Germinal center (tissue), 1 donor: ENCODE measurements around the gene ATP11B.
"Not testable (repeated sequence)": the region's sequence is repeated elsewhere in the genome, so short reads cannot be mapped to it uniquely, and the experiment has no call there.

Experiments
- DNase-seq: peaks from one replicate; pipeline ENCODE4 v3.0.0; 2012; ENCODE audit warnings: mixed read lengths, low spot score

ATP11B gene

DNA sequence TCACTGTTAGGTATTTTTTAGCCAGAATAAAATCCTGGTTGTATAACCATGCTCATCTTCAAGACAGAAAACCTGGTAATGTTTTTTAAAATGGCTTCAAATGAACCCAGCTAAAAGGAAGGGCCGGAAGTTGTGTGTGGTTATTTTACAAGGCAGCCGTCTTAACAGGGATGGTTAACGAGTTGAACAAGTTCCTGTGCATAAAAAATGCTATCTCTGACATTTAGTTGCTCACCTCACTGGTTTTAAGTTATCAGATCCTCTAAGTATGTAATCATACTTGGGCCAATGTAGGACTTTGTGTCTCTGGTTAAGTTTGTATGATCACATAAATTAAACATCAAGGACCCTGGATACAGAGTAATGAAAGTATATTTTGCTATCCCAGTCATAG is 2.1 kb downstream of the ATP11B start:
- DNase-seq = no peak

DNA sequence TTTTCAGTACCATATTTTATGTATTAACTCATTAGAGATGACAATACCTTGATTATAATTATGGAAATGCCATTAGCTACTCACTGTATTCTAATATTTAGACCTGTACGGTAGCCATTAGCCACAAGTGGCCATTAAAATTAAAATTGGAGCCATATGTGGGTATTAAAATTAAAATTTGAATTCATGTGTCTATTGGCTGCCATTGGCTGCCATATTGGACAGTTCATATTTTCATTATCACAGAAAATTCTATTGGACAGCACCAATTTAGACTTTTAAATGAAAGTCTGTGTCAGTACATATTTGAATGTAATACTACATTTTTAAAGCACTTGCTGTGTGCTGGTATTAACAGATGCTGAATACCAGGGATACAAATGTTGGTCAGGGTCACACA is 3.0 kb downstream of the ATP11B start:
- DNase-seq = no peak

DNA sequence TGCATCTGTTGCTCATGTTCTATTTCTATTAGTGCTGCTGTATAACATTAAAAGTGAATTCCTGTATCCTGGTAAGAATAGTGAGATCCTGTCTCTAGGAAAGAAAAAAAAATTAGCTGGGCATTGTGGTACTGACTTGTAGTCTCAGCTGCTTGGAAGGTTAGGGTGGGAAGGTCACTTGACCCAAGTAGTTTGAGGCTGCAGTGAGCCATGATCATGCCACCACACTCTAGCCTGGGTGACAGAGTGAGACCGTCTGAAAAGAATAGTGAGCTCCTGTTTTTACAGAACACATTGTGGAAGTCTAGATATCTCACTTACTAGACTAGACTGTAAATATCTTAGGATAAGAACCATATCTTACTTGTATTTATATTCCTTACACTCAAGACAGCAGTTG is 4.6 kb downstream of the ATP11B start:
- DNase-seq = no peak

DNA sequence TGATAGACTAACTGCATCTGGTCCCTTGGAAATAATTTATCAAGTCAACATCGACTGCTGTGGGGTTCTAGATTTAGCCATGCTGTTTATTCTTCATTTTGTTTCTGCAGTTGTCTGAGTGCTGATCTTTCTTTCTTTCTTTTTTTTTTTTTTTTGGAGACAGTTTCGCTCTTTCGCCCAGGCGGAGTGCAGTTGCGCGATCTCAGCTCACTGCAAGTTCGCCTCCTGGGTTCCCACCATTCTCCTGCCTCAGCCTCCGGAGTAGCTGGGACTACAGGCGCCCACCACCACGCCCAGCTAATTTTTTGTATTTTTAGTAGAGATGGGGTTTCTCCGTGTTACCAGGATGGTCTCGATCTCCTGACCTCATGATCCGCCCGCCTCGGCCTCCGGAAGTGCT is 5.8 kb downstream of the ATP11B start:
- not testable (repeated sequence) for DNase-seq

DNA sequence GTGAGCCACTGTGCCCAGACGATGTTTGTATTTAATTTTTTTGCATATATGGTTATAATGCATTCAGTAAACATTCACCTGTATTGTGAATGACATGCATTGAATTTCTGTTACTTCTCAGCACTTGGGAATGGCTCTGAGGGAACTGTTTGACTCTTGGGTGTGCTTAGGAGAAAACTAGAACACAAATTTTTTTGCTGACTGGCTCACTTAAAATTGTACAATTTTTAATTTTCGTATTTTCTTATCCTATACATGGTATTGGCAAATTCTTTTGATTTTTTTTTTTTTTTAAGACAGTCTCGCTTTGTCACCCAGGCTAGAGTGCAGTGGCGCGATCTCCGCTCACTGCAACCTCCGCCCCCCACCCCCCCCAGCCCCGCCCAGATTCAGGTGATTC is 7.2 kb downstream of the ATP11B start:
- no peak for DNase-seq

DNA sequence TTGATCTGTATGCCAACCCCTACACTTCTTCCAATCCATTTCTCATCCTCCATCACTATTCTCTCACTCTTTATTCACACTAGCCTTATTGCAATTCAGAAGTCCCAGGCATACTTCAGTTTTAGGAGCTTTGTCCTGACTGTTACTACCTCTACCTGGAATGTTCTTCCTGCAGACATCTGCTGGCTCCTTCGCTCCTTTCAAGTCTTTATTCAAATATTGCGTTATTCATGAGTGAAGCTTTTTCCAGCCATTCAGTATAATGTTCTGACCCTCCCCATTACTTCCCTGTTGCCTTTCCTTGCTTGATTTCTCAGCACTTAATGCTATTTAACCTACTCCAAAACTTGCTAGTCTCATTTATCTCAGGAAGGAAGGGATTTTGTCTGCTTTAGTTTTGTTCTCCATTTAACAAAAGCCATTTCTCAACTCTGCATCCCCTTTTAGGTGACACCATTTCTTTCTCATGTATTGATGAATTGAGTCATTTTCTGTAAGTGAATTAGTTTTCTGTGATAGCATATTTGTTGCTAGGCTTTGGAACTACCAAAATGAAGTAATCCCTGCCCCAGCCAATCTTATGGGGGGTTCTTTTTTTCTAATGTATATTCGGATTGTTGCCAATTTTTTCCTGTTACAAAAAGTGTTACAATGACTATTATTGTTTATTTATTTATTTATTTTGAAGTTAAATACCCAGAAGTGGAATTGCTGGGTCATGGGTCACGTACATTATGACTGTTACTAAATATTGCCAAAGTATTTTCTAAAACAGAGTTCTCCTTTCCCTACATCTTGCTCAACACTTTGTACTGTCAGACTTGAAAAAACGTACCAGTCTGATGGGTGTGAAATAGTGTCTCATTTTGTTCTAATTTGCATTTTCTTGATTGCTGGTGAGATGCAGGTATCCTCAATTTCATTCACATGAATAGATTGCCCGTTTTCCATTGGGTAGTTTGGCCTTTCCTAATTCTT is 9.4 kb downstream of the ATP11B start:
- DNase-seq = no peak

DNA sequence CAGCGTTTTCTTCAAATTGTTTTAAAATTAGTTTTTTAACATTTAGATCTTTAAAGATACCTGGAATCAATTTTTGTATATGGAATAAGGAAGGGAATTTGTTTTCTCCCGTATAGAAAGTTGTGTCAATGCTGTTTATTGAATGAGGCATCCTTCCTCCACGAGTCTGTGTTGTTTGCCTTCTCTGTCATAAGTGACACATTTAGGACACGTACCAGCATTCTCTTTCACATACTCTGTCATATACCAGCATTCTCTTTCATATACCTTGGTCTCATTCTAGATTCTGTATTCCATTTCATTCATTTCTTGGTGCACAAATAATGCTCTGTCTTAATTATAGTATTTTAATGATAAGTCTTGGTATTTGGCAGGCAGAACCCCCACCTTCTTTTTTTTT is 10.3 kb downstream of the ATP11B start:
- no peak for DNase-seq

DNA sequence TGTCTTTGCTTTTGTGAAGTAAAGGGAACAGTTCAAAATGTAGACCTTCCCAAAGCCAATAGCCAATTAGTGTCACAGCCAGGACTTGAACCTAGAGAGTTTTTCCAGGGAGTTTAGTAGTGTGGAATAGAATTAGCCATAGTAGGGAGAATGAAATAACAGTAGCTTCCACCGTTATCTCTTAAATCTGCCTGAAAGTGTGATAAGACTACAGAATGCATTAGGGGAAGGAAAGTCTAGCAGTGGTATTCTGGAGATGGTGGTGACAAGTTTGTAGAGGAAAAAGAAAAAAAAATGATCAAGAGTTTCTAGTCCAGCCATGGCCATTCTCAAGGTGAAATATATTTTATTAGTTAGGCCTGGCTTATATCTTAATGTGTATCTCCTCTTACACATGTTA is 13.8 kb downstream of the ATP11B start:
- no peak for DNase-seq

DNA sequence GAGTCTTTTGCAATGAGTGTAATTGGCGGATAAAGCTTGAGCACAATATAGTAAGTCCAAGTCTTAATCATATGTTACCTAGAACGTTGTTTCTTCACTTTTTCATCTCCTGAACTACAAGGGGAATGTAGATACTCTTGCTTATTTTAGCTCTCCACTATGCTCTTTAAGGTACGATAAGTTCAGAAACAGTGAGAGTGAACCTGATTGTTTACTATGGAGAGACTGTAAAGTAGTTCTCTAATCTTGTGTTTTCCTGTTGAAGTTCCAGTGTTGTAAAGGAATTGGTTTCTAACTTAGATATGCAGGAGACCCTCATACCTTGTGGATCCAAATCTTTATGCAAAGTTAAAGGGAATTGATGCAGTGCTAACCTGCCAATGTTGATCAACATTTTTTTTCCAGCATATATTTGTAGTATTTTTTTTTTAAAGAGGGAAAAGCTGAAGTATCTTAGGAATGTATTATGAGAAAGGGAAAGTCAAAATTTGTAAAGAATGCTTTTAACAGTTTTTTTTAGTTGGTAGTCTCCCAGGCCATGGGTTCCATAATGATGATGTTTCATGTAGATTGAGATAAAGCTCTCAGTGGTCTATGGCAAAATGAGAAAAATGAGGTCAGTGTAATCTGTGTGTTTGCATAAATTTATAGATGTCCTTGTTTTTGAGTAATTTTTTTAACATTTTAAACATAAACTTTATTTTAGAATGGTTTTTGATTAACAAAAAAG is 14.9 kb downstream of the ATP11B start:
- no peak for DNase-seq

DNA sequence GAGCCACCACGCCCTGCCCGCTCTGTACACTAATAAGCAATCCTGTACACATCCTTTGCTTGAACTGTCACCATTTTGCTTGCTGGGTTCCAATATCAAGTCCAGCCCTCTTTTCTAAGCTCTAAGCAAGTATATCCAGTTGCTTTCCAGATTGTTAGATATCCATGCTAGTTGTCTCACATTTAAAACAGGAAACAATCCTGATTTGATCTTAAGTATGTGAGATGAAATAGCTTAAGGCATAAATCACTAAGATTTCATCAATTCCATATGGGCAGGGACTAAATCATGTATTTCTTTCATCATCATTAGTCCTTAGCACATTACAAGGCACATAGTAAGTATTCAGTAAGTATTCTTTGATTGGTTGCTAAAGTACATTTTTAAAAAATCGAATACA is 16.2 kb downstream of the ATP11B start:
- DNase-seq = no peak

DNA sequence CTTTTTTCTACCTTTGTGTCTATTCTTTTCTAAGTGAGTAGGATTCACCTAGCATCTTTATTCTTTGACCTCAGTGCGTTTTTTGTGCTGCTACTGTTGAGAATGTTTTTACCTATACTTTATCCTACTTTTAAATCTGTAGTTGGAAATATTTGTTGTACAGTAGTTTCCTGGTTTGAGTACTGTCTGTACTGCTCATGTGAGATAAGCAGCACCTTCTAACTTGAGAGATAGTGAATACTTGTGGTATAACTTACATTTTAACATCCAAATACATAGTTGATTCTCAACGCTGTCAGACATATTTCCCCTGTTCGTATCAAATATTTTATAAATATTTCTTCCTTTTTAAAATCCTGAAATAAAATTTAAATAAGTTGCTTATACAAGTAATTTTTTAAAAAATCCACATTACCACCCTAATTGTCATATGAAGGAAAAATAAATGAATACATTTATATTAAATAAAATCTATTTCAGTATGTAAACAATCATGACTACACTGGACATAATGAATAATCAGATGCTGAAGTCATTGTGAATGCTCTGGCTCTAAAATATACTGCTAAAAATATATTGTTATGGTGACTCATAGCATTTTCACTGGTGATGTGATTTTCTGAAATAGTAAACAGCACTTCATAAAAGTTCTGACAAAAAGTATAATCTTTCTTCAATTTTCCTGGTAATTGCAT is 17.4 kb downstream of the ATP11B start:
- no peak for DNase-seq

DNA sequence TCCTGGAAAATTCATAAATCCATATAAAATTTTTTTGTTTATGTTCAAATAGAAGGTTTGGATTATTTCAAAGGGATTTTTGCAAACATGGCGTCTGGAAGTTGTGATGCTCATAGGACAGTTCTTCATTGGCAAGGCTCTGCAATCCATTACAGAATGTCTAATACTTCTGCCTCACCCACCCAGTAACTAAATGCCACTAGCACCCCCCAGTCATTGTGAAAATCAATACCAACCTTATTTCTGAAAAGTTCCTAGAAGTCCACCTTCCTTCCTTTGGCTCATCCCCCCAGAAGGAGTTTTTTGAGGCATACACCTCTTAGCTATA is 17.9 kb downstream of the ATP11B start:
- DNase-seq = no peak

DNA sequence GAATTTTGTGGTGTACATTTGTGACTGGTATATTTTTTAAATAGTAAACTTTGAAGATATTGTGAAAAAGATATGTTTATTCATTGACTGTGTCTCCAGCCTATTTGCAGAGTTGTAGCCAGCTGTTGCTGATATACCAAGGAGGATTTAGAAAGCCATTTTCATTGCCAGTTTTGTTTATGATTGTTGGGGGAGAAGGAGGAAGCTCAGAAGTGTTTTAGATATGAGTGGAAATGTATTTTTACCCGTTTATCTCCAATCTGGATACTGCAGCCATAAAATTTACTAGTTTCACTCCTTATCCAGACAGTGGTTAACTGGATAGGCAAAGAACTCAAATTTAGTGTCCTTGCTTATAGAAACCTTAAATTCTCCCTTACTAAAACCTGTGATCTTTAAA is 18.8 kb downstream of the ATP11B start:
- no peak for DNase-seq

DNA sequence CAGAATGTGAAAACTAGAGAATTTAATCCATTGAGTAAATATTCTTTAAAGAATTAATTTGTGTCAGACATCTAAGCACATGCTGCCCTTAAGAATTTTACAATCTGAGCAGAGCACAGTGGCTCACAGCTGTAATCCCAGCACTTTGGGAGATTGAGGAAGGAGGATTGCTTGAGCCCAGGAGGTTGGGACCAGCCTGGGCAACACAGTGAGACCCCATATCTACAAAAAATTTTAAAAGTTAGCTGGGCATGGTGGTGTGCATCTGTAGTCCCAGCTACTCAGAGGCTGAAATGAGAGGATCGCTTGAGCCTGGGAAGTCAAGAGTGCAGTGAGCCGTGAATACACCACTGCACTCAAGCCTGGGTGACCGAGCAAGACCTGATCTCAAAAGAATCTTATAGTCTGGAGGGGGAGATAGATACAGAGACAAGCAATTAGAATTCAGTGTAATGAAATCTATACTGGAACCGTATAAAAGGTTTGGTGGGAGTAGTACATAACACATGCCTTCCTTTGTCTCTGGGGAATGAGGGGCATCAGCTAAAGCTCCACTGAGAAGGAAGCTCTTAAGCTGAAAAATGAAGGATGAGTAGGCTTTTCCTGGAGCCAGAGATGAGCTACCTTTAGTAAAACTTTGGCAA is 21.2 kb downstream of the ATP11B start:
- DNase-seq = no peak

DNA sequence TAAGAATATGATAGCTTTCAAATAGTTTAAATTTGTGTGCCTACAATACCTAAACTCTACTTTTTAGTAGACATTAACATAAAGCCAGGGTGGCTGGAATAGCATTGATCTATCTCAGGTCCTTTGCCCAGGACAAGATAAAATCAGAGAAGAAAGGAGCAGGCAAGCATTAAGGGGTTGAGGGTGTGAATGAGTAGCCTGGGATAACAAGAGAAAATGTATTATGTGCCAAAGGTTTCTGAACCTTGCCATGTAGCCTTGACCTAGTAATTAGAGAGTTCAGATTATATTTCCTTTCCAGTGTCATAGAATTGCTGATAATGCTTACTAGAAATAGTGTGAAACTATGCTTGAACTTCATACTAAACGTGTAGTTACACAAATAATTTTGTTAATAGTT is 22.9 kb downstream of the ATP11B start:
- no peak for DNase-seq

DNA sequence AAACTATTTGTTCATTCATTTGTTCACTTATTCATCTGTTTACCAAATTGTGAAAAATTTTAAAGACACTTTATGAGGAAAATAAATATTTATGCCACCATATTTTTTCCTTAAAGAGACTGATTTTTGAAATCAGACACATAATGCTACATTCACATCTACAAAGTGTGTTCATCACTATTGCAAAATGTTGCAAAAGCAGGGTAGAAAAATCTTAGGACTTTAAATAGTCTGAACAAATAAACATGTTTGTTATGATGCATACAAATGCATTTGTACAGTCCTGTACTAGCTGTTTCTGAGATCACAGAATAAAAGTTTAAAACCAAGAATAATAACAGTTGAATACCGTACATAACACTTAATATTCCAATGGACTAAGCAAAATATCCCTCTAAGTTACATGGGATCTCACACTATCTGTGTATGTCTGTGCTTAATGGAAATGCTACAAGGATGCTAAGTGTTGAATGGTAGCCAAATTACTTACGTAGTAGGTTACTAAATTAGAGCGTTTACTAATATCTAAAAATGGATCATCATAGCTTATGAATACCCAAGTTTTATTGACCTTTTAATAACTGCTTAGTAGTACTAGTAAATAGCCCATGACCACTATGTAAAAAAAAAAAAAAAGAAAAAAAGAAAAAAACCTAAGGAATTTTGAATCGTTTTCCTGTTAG is 25.1 kb downstream of the ATP11B start:
- DNase-seq = no peak

DNA sequence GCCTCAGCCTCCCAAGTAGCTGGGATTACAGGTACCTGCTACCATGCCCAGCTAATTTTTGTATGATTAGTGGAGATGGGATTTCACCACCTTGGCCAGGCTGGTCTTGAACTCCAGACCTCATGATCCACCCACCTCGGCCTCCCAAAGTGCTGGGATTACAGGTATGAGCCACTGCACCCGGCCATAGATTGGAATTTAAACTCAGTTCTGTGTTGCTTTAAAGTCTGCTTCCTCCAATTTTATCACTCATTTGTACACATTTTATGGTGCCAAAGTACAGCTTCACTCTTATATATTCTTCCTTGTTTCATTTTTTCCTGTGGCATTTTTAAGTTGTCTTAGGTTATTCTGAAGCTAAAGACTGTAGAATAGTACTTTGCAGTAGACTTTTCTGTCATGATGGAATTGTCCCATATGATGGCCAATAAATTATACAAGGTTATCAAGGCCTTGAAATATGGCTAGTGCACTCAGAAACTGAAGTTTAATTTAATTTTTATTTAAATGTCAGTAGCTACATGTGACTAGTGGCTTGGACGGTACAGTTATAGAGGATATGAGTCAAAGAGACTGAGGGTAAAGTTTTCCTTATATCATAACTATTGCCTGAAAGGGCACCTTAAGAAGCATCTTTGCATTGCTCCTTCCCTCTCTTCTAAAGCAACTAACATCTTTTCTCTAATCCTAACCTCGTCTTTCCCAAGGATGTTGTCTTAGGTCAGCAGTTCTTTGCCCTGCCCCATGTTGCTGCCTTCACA is 28.1 kb downstream of the ATP11B start:
- no peak for DNase-seq

DNA sequence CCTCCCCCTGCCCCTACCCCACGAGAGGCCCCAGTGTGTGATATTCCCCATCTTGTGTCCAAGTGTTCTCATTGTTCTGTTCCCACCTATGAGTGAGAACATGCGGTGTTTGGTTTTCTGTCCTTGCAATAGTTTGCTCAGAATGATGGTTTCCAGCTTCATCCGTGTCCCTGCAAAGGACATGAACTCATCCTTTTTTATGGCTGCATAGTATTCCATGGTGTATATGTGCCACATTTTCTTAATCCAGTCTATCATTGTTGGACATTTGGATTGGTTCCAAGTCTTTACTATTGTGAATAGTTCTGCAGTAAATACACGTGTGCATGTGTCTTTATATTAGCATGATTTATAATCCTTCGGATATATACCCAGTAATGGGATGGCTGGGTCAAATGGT is 29.0 kb downstream of the ATP11B start:
- DNase-seq = not testable (repeated sequence)

DNA sequence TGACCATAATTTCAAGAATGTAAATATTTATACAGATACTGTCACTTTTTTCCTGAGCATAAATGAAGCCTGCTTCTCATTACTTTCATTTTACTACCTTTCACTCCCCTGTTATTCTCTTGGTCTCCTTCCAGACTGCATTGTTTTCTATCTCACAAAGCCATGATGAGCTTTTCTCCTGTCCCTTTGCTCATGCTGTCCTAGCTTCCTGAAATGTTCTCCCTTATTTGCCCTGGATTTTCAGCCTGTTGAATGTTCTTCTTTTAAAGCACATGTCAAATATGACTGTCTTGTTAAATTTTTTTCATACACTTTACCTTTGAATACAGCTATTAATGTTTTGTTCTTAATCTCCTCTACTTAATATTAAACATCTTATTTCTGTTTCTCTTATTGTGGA is 31.7 kb downstream of the ATP11B start:
- DNase-seq = no peak

DNA sequence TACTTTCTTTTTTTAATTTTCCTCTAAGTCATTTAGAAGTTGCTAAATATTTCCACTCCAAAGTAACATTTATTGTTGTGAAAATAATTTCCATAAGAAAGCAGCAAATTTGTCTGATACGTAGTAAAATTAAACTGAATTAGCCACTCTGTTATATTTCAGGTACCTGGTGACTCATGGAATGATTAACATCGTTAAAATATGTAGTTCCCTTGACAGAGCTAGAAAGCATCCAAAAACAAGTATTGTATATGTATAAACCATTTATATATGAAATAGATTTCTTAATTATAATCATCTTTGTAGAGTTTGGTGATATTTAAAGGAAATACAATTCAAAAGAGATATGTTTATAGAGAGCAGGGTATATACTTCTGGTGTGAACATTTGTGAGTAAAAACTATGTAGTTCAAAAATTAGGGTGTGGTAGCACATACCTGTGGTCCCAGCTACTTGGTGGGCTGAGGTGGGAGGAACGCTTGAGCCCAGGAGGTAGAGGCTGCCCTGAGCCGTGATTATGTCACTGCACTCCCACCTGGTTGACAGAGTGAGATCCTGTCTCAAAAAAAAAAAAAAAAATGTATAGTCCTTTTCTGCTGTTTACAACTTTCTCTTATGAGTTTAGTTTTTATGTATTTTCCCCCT is 36.6 kb downstream of the ATP11B start:
- no peak for DNase-seq
